Activated gamma-delta T cell treated with Interleukin-2 at 50 U/mL for 16 hours (primary cell): ENCODE data around the gene SAA2.
"Not testable (repeated sequence)": the region's sequence is repeated elsewhere in the genome, so short reads cannot be mapped to it uniquely, and the experiment has no call there.

Experiments used
- DNase-seq: peaks from one replicate; pipeline ENCODE4 v3.0.0-alpha.2; 2020

Gene SAA2

DNA sequence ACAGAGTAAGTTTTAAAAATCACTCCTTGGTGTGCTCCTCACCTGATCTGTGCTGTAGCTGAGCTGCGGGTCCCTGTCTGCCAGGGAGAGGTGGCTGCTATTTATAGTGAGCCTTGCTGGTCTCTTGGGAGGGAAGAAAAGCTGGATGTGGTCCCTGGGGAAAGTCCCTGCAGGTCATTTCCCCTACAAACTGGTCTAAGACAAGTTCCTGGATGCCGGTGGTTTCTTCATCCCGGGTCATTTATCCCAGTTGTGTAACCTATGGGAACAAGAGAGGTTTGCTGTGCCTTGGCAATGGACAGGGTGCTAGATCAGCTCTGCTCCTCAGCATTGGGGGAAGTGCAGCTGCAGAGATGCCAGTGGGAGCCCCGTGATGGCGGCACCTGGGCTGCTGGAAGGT, at the start of gene SAA2:
Gene SAA2, minus strand, starts transcription at position 108 of the 400 bp plus-strand sequence. CDS start 657 bp downstream, outside the sequence.
- no peak for DNase-seq

DNA sequence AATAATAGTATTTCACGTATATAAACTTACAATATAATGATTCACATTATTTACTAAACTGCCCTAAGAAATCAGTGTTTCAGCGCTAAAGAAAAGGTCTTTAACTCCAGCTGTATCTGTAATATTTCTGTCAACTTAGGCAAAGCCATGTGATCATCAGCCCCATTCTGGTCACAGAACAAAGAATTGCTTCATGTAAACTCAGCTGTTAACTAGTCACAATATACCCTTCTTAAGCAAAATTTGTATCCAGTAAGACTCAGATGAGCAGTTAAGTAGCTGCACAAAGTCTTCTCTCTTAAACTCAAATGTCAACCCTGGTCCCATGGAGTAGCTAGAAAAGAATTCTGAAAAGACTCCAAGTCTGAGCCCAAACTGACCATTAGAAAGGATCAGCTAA, 46.8 kb upstream of the SAA2 start:
- no peak for DNase-seq

DNA sequence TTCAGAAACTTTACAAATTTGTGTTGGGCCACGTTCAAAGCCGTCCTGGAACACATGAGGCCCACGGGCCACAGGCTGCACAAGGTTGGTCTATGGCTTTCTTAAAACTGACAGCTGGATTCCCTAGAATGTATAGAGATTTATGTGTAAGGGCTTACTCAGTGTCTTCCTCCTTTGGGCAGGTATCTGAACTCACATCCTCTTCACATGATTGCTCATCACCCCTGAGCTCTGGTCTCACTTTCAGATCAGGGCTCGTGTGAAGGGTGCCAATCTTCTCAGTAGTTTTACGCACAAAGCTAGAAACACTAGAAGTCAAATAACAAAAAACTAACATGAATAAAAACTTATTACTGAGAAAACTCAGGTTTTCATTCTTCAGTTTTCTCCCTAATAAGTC, 46.4 kb upstream of the SAA2 start:
- no peak for DNase-seq

DNA sequence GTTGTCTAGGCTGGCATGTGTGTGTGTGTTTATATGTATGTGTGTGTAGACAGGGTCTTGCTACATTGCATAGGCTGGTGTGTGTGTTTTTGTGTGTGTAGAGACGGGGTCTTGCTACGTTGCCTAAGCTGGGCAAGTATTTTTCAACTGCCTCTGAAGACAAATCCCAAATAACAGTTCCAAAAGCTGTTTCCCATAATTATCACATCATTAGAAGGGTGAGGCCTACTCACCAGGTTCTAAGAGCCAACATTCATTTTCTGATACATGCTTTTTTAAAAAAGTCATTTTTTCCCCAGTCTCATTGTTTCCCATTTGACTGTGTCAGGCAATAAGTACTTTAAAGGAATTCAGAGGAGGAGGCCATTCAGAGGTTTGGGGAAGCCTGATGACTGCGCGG, 40.4 kb upstream of the SAA2 start:
- DNase-seq, result no peak

DNA sequence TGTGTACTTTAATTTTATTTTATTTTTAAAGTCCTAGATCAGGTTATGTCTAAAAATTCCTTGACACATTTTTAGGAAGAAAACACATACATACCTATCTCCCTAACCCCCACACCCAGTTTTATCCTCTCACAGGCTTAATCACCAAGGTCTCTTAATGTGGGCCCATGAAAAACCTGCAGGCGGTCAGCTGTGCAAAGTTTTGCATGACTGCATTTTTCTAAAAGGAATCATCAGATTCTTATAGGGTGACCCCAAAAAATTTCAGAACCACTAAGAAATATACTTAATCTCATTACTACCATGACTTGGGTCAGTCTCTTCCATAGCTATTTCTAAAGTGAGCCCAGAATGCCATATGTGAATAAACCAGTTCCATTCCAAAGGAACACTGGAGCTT, 37.4 kb upstream of the SAA2 start:
- no peak for DNase-seq

DNA sequence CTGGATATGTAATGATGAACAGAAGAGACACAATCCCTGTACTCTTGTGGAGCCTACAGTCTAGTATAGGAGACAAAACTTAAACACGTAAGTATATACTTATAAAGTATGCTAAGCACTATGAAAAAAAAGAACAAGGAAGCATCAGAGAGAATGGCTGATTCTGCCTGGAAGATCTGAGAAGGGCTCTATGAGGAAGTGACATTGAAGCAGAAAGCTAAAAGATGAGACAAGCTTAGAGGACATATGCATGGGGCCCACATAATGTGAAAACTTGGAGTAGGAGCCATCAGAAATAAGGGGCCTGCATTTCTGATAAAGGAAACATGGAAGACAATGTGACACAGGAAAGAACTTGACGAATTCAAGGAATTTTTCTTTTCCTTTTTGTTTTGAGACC, 34.2 kb upstream of the SAA2 start:
- no peak for DNase-seq

DNA sequence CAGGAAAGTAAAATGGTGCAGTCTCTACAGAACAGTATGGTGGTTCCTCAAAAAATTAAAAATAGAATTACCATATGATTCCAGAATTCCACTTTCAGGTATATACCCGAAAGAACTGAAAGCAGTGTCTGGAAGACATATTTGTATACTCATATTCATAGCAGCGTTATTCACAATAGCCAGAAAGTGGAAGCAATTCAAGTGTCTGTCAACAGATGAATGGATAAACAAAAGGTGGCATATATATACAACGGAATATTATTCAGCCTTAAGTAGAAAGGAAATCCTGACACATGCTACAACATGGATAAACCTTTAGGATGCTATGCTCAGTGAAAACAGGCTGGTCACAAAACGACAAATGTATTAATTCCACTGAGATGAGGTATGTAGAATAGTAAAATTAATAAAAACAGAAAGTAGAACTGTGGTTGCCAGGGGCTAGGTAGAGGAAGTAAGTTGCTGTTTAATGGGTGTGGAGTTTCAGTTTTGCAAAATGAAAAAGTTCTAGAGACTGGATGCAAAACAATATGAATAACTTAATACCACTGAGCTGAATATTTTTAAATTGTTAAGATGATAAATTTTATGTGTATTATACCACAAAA, 32.1 kb upstream of the SAA2 start:
- DNase-seq, result no peak

DNA sequence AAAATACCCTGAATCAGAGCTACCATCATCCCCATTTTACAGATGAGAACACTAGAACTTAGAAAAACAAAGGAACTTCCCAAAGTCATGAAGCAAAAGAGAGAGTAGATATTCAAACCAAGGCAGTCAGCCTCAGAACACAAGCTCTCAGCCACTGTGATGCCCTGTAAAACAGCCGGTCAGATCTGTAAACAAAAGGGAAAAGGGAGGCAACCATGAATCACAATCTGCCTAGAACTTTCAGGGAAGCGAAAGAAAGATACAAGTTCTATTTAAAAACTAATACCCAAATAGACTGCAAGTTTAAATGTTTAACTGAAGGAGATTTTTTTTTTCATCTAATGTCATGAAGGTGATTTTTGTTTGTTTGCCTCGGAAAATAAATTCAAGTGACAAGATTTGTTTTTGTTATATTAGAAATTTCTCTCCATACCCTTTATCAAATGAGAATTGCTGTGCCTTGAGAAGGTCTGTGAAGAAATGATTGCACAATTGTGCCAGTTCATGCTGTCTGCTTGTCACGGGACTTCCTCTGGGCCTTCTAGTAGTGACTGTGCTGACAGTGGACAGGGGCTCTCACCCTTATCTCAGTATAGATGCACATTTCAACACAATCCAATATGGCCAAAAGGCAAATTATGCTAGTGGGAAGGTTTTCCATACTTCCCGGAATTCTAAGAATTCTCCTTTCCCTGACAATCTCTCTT, 29.2 kb upstream of the SAA2 start:
- no peak for DNase-seq

DNA sequence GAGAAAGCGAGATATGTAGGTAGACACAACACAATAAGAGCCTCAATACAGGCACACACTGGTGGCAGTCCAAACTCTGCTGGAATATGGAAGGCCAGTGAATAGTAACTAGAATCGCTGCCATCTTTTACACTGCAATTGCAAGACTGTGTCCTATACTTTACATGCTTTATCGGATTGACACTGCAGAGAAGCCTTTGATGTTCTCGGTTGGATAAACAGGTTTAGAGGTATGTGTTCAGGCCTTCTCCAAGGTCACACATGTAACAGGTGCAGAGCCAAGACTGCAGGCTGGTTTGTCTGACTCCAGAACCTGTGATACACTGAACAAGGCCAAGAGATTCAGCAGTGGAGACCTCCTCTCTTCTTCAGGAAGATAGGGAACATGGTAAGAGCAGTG, 22.7 kb upstream of the SAA2 start:
- DNase-seq, result no peak

DNA sequence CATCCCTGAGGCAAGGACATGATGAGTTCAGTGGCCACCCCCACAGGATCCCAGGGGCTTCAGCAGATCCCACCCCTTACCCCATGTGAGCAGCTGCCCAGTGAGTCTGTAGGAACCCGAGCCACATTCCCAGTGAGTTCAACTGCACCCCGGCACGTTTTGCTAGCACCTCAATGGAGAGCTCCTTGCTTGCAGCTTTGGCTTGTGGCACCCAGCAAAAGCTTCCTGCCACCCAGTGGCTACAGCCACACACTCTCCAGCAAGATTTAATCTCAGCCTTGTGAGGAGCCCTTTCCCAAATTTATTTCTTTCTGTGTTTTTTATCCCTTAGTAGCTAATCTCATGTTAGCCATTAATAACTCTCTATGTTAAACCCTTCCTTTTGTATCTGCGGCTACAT, 21.6 kb upstream of the SAA2 start:
- DNase-seq, result no peak

DNA sequence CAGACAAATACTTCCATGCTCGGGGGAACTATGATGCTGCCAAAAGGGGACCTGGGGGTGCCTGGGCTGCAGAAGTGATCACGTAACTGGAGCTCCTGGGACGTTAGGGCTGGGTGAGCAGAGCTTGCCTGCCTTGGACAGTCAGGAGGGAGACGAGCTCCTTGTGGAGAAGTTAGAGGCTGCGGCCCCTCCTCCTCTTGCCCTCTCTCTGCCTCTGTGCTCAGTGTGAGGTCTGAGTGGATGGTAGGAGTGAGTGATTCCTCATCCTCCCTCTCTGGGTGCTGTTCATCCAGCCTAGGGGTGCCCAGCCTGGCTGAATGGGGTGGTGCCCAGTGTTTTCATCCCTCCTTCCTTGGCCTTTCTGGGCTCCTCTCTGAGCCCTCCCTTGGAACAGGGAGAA, 20.8 kb upstream of the SAA2 start:
- not testable (repeated sequence) for DNase-seq

DNA sequence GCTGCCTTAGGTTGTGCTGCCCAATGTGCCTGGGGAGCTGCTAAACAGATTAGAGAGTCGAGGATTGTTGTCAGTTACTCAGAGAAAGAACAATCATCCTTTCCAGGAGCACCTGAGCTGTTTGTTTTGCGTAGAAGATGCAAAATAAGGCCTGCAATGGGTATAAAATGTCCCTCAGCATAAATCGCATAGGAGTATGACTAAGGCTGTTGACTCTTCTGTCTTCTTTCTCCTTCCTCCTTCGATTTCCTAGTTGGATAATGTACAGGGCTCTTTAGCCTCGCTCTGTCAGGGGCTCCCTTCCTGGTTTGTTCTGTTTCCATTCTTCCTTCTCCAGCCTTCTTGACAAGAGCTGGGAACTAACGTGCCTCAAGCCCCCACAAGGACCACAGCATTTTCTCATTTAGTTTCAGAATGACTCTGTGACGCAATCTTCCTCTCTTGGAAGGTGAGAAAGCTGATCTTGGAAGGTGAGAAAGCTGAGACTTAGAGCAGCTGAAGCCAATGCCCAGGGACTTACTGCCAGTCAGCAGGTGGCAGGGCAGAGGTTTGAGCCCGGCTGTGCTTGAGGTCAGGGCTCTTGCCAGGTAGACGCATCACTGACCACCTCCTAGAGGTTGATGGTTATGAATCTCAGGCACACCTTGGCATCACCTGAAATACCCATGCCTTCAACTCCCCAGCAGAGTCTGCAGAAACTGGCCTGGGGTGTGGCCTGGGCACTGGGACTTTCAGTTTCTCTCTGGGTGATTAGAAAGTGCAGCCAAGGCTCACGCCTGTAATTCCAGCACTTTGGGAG, 19.1 kb upstream of the SAA2 start:
- not testable (repeated sequence) for DNase-seq

DNA sequence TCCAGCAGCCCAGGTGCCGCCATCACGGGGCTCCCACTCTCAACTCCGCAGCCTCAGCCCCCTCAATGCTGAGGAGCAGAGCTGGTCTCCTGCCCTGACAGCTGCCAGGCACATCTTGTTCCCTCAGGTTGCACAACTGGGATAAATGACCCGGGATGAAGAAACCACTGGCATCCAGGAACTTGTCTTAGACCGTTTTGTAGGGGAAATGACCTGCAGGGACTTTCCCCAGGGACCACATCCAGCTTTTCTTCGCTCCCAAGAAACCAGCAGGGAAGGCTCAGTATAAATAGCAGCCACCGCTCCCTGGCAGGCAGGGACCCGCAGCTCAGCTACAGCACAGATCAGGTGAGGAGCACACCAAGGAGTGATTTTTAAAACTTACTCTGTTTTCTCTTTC, 17.5 kb upstream of the SAA2 start, which contains the start of gene SAA1:
Gene SAA1, plus strand, starts transcription at position 316 of the 400 bp plus-strand sequence. CDS start 624 bp downstream, outside the sequence.
- DNase-seq, result no peak

DNA sequence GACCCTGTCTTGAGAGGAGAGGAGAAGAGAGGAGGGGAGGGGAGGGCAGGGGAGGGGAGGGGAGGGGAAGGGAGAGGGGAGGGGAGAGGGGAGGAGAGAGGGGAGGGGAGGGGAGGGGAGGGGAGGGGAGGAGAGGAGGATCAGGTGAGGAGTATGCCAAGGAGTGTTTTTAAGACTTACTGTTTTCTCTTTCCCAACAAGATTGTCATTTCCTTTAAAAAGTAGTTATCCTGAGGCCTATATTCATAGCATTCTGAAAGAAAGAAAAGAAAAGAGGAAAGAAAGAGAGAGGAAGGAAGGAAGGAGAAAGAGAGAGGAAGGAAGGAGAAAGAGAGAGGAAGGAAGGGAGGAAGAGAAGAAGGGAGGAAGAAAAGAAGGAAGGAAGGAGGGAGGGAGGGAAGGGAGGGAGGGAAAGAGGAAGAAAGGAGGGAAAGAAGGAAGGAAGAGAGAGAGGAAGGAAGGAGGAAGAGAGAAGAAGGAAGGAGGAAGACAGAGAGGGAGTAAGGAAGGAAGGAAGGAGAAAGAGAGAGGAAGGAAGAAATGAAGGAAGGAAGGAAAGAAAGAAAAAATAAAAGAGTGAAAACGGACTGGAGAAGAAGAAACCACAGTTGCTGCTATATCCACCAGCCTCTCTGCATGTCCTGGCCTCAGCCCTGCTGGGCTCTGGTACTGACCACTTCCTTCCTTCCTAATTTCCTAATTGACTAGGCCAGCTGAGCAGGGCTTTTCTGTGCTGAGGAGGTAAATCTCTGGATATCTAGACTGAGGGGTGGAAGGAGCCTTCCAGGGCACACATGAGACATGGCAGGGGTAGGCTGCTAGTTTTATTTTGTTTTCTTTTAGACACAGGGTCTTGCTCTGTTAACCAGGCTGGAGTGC, 16.4 kb upstream of the SAA2 start:
- no peak for DNase-seq

DNA sequence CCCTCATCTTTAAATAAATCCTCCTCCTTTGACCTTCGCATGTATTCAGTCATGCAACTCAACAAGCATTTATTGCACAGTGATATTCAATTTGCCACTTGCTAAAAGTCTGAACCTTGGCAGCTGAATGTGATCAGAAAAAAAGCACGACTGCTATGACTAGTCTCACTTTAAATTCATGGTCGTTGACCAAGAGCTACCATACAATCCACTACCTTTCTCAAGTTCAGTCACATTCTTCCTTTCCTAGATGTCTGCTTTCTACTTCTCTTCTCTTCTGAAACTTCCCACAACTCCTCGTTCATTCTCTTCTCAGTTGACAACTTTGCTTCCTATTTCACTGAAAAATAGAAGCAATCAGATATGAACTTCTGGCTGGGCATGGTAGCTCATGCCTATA, 15.6 kb upstream of the SAA2 start:
- no peak for DNase-seq

DNA sequence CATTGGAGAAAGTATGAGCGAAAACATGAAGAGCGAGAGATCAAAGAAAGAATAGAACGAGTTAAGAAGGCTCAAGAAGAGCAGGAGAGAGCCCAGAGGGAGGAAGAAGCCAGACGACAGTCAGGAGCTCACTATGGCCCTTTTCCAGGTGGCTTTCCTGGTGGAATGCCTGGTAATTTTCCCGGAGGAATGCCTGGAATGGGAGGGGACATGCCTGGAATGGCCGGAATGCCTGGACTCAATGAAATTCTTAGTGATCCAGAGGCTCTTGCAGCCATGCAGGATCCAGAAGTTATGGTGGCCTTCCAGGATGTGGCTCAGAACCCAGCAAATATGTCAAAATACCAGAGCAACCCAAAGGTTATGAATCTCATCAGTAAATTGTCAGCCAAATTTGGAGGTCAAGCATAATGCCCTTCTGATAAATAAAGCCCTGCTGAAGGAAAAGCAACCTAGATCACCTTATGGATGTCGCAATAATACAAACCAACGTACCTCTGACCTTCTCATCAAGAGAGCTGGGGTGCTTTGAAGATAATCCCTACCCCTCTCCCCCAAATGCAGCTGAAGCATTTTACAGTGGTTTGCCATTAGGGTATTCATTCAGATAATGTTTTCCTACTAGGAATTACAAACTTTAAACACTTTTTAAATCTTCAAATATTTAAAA, 14.3 kb upstream of the SAA2 start:
- DNase-seq, result not testable (repeated sequence)

DNA sequence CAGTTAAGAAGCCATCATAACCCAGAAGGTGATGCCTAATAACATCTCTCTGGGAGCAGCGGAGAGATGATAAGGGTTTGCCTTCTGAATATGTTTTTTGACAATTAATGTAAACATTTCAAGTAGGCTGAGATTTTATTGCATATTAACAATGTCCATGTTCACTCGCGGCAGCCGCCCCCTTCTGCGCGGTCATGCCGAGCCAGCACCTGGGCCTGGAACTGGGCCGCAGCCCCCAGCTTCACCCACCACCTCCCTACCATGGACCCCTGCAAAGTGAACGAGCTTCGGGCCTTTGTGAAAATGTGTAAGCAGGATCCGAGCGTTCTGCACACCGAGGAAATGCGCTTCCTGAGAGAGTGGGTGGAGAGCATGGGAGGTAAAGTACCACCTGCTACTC, 13.3 kb upstream of the SAA2 start:
- DNase-seq, result no peak

DNA sequence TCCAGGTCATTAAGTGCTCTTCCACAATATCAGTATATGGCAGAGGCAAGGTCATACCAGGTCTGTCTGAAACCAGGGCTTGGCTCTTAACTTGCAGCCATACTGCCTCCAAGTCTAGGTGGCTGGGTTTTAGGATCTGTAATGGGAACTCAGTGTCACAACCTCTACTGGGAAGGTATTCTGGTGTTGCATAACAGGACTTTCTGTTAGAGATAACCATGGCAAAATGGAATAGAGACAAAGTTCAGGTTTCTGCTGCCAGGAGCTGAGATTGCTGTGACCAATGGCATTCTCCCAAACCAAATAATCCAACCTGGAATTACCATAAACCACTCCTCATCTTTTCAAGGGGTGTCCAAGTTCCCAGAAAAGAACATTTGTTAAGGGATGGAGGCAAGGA, 10.8 kb upstream of the SAA2 start:
- DNase-seq, result no peak

DNA sequence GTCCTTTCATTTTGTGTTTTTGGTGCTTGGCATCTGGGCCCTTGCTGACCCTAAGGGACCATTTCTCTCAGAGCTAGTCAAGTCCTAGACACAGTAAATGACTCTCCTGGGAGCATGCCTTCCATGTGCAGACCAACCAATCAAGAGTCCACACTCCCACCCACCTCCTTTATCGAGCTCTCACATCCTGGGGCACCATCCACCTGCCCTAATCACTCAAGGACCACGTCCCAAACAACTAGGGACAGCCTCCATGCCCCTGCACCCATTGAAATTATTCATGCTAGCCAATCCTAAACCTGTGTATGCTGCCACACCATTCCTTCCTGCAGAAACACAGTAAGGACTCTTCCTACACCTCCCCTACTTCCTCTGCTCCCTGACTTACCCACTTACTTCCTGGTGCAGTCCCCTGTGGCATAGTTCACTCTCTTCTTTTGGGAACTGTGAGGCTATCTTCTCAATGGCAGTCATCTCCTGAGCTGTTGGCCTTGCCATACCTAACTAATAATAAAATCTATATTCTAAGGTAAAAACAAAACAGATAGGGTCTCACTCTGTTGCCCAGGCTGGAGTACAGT, 6.4 kb upstream of the SAA2 start:
- no peak for DNase-seq

DNA sequence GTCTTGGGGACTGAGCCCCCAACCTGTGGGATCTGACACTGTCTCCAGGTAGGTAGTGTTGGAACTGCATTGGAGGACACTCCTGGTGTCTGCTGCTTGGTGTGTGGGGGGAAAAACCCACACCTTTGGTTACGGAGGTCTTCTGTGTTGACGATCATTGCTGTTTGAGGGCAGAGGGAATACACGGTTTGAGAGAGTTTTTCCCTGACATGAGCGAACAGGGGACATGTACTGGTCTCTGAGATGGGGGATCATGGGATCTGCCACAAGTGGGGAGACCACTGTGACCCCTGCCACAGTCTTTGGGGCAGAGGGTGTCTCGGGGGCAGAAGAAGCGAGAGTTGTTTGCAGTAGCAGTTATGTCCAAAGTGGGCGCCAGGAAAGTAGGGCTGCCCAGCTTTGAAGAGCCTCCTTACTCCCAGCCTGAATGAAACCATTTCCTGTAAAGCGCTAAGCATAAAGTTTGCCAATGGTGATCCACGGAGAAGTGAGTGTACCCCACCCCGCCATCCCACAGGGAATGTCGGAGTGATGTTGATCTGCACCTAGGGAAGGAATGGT, 5.4 kb upstream of the SAA2 start:
- DNase-seq, result no peak

DNA sequence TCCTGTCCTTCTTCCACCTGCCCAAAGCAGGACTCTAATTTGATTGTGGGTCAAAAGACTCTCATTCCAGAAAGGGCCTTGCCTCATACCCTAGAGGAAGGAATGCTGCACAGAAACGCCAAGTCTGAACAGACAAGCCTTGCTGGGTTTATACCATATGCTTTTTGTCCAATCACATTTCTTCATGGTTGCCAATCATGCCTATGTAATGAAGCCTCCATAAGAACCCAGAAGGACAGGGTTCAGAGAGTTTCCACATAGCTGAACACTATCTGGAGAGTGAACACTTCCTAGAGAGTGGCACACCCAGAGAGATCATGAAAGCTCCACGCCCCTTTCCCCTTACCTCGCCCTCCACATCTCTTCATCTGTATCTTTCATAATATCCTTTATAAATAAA, 4.8 kb upstream of the SAA2 start:
- DNase-seq, result no peak

DNA sequence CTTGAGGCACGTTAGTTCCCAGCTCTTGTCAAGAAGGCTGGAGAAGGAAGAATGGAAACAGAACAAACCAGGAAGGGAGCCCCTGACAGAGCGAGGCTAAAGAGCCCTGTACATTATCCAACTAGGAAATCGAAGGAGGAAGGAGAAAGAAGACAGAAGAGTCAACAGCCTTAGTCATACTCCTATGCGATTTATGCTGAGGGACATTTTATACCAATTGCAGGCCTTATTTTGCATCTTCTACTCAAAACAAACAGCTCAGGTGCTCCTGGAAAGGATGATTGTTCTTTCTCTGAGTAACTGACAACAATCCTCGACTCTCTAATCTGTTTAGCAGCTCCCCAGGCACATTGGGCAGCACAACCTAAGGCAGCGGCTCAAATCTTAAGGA, 1.3 kb downstream of the SAA2 start:
- DNase-seq, result not testable (repeated sequence)
